HepG2 (cell line): Measurements from ENCODE around the gene PPP1R18. TPM values are rescaled to one million over a fixed set of nuclear protein-coding genes. Genes with fewer than 3 reads are reported as not detected.

Experiments used
- ARNT2 ChIP-seq: sonication (generic); formaldehyde crosslinking; IDR thresholded peaks from 2 replicates; pipeline ENCODE4 v1.8.0; 2022; ENCODE audit warnings: mild to moderate bottlenecking, low read depth, missing genetic modification reagents, moderate library complexity
- BCL6 ChIP-seq: IDR thresholded peaks from 2 replicates; pipeline ENCODE4 v1.6.1; 2016; ENCODE audit warnings: missing genetic modification reagents, missing compliant biosample characterization
- BRCA1 ChIP-seq: sonication (generic); formaldehyde crosslinking; IDR thresholded peaks from 2 replicates; pipeline ENCODE4 v1.4.0; 2020; ENCODE audit warnings: missing genetic modification reagents
- CCDC6 ChIP-seq: sonication (generic); formaldehyde crosslinking; IDR thresholded peaks from 2 replicates; pipeline ENCODE4 v1.8.1; 2022; ENCODE audit warnings: mild to moderate bottlenecking, missing genetic modification reagents, moderate library complexity
- FOXK2 ChIP-seq: fragments of 450-650 bp; IDR thresholded peaks from 2 replicates; pipeline ENCODE4 v1.6.1; 2016
- NR2F1 ChIP-seq, 2 experiments: fragments of 450-650 bp in 1 of 2; formaldehyde crosslinking in 1 of 2; IDR thresholded peaks; 2 replicates each; pipeline versions ENCODE4 v1.5.0 to v1.6.1; 2016 to 2020; ENCODE audit warnings: mild to moderate bottlenecking in 1 of 2, missing compliant biosample characterization in 1 of 2, missing genetic modification reagents in 1 of 2, moderate library complexity in 1 of 2
- PRMT3 ChIP-seq: sonication (generic); formaldehyde crosslinking; IDR thresholded peaks from 2 replicates; pipeline ENCODE4 v1.8.1; 2022; ENCODE audit warnings: low read depth, mild to moderate bottlenecking, moderate library complexity, missing genetic modification reagents, borderline replicate concordance
- SYNCRIP ChIP-seq: fragments of 200-400 bp; formaldehyde crosslinking; IDR thresholded peaks from 2 replicates; pipeline ENCODE4 v1.6.1; 2018; ENCODE audit warnings: mild to moderate bottlenecking, low read depth, low read length; ENCODE audit not compliant: insufficient read depth
- ZMYM4 ChIP-seq: sonication (generic); formaldehyde crosslinking; IDR thresholded peaks from 2 replicates; pipeline ENCODE4 v1.8.1; 2023; ENCODE audit warnings: mild to moderate bottlenecking, missing genetic modification reagents
- ZNF24 ChIP-seq: fragments of 450-650 bp; IDR thresholded peaks from 2 replicates; pipeline ENCODE4 v1.6.1; 2017; ENCODE audit warnings: antibody characterized with exemption, mild to moderate bottlenecking
- ZNF3 ChIP-seq: IDR thresholded peaks from 2 replicates; pipeline ENCODE4 v1.7.0; 2017; ENCODE audit warnings: inconsistent platforms
- ZNF30 ChIP-seq: sonication (generic); formaldehyde crosslinking; IDR thresholded peaks from 2 replicates; pipeline ENCODE4 v1.5.0; 2020; ENCODE audit warnings: mild to moderate bottlenecking, missing genetic modification reagents
- ZNF326 ChIP-seq: sonication (generic); formaldehyde crosslinking; IDR thresholded peaks from 2 replicates; pipeline ENCODE4 v1.4.0; 2020; ENCODE audit warnings: missing genetic modification reagents, borderline replicate concordance
- ZNF577 ChIP-seq: sonication (generic); formaldehyde crosslinking; IDR thresholded peaks from 2 replicates; pipeline ENCODE4 v1.4.0; 2020; ENCODE audit warnings: mild to moderate bottlenecking, low read depth, missing genetic modification reagents, borderline replicate concordance
- ZNF598 ChIP-seq: sonication (generic); formaldehyde crosslinking; IDR thresholded peaks from 2 replicates; pipeline ENCODE4 v1.5.1; 2020; ENCODE audit warnings: mild to moderate bottlenecking, missing genetic modification reagents, borderline replicate concordance
- ZNF674 ChIP-seq: sonication (generic); formaldehyde crosslinking; IDR thresholded peaks from 2 replicates; pipeline ENCODE4 v1.5.0; 2020; ENCODE audit warnings: low read depth, mild to moderate bottlenecking, missing genetic modification reagents
- polyA plus RNA-seq, 8 experiments: library from polyadenylated mRNA; depleted of rRNA in 3 of 8; stranded (reverse) in 7 of 8; unstranded in 1 of 8; fragments of >200 nt; fragmentation: Illumina TruSeq in 4 of 8; extraction: Trizol in 4 of 8; gene quantifications; 2 replicates each; pipeline versions ENCODE4 v1.2.1 to v1.2.3, GENCODE V29; 2011 to 2016; ENCODE audit warnings: low read depth in 4 of 8, missing spikeins in 1 of 8, mixed read lengths in 1 of 8; ENCODE audit not compliant: insufficient read depth in 1 of 8
- total RNA-seq, 5 experiments: library from RNA; depleted of rRNA; stranded (reverse); fragments of >200 nt; fragmentation: Illumina TruSeq; extraction: Trizol; gene quantifications; 2 replicates each; pipeline ENCODE4 v1.2.3, GENCODE V29; 2016; ENCODE audit warnings: low read depth in 1 of 5
- TF ChIP-seq, protein P1 (sequence below): sonication (generic); formaldehyde crosslinking; IDR thresholded peaks from 2 replicates; pipeline ENCODE4 v1.9.0; 2021; ENCODE audit warnings: missing genetic modification reagents, borderline replicate concordance
- TF ChIP-seq, protein P2 (sequence below): sonication (generic); formaldehyde crosslinking; IDR thresholded peaks from 2 replicates; pipeline ENCODE4 v1.4.0; 2020; ENCODE audit warnings: missing genetic modification reagents
- TF ChIP-seq, protein P3 (sequence below): sonication (generic); formaldehyde crosslinking; IDR thresholded peaks from 2 replicates; pipeline ENCODE4 v1.4.0; 2020; ENCODE audit warnings: missing genetic modification reagents
- TF ChIP-seq, protein P4 (sequence below): sonication (generic); formaldehyde crosslinking; IDR thresholded peaks from 2 replicates; pipeline ENCODE4 v1.4.0; 2020; ENCODE audit warnings: missing genetic modification reagents

The PPP1R18 gene
- total and polyA plus RNA-seq, 2 of the 13 experiments (the other 11 are each of a cell fraction or from before 2014, with no cell fraction given) = 4.9 to 9.2 TPM

DNA sequence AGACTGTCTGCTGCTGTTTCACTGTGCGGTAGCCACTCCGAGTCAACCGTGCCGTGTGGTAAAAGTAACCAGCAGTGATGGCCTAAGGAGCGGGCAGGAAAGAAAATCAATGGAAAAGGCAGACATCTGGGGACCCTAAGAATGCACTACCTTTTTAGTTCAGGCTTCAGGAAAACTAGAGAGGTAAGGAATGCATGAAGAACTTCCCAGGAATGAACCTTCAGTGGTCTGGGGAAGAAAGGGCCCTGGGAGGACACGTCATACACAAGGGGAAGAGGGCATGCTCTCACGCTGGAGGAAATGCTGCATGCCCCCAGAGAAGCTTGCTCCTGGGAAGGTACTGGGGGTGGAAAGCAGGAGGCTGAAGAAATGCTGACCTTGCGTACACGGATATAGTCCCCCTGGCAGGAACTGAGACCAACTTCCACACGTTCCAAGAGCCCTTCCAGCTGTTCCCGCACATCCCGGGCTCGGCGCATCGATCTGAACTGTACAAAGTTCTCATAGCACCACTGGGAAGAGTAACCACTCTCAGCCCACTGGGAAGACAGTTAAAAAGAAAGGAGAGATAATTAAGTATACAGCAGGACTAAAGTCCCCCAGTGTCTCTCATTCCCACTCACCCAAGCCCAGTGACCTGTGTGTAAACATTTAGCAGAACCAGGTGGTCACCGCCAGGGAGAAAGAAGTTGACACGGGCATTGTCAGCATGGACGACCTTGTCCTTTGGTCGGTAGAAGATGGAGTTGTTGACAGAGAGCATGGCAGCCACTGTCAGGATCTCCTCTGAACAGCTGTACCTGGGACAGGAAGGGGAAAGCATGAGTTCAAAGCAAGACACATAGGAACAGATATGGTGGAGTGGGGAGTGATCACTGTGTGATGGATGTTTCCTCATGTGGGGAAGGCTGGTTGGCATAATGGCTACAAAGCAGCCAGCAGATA is 31.4 kb downstream of the PPP1R18 start (continued):
- TF ChIP-seq ZNF577 (CRISPR knock-in tag) (no peak), ARNT2 (no peak; the same call in 1 of the 2 replicates), CCDC6 (peak; percentile 28; the same call in 1 of the 2 replicates), ZNF3 (CRISPR knock-in tag) (no peak), ZNF24 (no peak), ZNF30 (CRISPR knock-in tag) (no peak), SYNCRIP (no peak), PRMT3 (CRISPR knock-in tag) (no peak), ZMYM4 (CRISPR knock-in tag) (peak; percentile 83), ZNF674 (CRISPR knock-in tag) (no peak), ZNF598 (CRISPR knock-in tag) (peak; percentile 49; the same call in 1 of the 2 replicates), FOXK2 (peak; percentile 95), BCL6 (CRISPR knock-in tag) (peak; percentile 77; the same call in 1 of the 2 replicates), ZNF326 (CRISPR knock-in tag) (no peak), NR2F1 (CRISPR knock-in tag; IDR thresholded peaks at IDR 0.05) (peak; percentile 58 to 62; a peak in 2 of 4 replicates), BRCA1 (no peak; the same call in 1 of the 2 replicates)
- TF ChIP-seq, protein P1, sequence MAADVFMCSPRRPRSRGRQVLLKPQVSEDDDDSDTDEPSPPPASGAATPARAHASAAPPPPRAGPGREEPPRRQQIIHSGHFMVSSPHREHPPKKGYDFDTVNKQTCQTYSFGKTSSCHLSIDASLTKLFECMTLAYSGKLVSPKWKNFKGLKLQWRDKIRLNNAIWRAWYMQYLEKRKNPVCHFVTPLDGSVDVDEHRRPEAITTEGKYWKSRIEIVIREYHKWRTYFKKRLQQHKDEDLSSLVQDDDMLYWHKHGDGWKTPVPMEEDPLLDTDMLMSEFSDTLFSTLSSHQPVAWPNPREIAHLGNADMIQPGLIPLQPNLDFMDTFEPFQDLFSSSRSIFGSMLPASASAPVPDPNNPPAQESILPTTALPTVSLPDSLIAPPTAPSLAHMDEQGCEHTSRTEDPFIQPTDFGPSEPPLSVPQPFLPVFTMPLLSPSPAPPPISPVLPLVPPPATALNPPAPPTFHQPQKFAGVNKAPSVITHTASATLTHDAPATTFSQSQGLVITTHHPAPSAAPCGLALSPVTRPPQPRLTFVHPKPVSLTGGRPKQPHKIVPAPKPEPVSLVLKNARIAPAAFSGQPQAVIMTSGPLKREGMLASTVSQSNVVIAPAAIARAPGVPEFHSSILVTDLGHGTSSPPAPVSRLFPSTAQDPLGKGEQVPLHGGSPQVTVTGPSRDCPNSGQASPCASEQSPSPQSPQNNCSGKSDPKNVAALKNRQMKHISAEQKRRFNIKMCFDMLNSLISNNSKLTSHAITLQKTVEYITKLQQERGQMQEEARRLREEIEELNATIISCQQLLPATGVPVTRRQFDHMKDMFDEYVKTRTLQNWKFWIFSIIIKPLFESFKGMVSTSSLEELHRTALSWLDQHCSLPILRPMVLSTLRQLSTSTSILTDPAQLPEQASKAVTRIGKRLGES (CRISPR knock-in tag) = no peak
- TF ChIP-seq, protein P2, sequence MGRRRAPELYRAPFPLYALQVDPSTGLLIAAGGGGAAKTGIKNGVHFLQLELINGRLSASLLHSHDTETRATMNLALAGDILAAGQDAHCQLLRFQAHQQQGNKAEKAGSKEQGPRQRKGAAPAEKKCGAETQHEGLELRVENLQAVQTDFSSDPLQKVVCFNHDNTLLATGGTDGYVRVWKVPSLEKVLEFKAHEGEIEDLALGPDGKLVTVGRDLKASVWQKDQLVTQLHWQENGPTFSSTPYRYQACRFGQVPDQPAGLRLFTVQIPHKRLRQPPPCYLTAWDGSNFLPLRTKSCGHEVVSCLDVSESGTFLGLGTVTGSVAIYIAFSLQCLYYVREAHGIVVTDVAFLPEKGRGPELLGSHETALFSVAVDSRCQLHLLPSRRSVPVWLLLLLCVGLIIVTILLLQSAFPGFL (CRISPR knock-in tag) = no peak
- TF ChIP-seq, protein P3, sequence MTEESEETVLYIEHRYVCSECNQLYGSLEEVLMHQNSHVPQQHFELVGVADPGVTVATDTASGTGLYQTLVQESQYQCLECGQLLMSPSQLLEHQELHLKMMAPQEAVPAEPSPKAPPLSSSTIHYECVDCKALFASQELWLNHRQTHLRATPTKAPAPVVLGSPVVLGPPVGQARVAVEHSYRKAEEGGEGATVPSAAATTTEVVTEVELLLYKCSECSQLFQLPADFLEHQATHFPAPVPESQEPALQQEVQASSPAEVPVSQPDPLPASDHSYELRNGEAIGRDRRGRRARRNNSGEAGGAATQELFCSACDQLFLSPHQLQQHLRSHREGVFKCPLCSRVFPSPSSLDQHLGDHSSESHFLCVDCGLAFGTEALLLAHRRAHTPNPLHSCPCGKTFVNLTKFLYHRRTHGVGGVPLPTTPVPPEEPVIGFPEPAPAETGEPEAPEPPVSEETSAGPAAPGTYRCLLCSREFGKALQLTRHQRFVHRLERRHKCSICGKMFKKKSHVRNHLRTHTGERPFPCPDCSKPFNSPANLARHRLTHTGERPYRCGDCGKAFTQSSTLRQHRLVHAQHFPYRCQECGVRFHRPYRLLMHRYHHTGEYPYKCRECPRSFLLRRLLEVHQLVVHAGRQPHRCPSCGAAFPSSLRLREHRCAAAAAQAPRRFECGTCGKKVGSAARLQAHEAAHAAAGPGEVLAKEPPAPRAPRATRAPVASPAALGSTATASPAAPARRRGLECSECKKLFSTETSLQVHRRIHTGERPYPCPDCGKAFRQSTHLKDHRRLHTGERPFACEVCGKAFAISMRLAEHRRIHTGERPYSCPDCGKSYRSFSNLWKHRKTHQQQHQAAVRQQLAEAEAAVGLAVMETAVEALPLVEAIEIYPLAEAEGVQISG = peak; percentile 90
- TF ChIP-seq, protein P4, sequence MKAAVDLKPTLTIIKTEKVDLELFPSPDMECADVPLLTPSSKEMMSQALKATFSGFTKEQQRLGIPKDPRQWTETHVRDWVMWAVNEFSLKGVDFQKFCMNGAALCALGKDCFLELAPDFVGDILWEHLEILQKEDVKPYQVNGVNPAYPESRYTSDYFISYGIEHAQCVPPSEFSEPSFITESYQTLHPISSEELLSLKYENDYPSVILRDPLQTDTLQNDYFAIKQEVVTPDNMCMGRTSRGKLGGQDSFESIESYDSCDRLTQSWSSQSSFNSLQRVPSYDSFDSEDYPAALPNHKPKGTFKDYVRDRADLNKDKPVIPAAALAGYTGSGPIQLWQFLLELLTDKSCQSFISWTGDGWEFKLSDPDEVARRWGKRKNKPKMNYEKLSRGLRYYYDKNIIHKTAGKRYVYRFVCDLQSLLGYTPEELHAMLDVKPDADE (CRISPR knock-in tag) = no peak
